HCEC 1CT (cell line): ENCODE data around the gene CARF.
"Not testable (repeated sequence)": the region's sequence is repeated elsewhere in the genome, so short reads cannot be mapped to it uniquely, and the experiment has no call there.

Experiments used
- DNase-seq: peaks from one replicate; pipeline ENCODE4 v3.0.0-alpha.2; 2017

CARF gene

DNA sequence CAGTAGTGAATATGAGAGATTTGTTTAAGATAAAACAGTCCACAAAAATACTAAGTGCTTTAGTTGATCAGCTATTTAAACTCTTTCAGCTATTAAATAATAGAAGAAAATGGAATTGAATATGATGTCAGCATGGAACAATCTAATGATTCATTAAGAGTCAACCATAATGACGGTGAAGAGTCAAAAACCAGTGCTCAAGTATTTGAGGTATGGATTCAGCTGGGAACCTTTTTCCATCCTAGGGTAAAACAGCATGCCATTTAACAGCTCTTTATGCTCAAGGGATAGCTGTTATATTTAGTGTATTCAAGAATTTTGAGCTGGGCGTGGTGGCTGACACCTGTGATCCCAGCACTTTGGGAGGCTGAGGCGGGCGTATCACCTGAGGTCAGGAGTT lies 29.7 kb downstream of the CARF start:
- peak; percentile 73 for DNase-seq

DNA sequence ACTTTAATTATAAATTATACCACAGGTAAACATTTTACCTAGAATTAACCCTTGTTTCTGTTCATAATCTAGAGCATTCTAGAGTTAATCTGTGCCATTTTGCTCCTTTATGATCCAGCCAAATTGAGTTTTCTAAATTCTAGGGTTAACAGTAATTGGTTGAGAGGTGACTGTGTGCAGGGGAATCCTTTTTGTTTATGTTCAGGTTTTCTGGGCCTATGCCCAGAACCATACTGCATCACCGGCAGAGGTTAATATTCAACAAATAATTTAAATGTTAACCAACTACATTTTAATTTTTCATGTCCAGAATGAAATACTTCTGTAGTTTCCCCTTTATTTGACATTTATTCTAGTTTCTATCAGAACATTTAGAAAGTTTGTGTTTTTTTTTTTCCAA lies 32.3 kb downstream of the CARF start:
- peak; percentile 51 for DNase-seq

DNA sequence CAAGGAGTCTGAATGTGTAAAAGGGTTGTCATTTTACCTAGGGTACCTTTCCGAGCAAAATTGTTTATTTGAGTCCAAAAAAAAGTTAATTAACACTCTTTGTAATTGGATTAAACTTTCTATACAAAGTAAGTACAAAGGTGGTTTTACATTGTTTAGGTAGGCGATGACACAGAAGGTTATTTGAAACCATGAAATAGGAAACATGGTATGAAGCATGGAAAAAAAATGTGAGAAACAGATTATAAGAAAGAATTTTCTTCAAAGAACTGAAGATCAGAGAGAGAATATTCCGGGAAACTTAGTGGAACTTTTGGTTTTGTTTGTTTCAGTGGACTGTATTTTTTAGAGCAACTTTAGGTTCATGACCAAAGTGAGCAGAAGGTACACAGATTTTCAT lies 32.7 kb downstream of the CARF start:
- DNase-seq: peak; percentile 18

DNA sequence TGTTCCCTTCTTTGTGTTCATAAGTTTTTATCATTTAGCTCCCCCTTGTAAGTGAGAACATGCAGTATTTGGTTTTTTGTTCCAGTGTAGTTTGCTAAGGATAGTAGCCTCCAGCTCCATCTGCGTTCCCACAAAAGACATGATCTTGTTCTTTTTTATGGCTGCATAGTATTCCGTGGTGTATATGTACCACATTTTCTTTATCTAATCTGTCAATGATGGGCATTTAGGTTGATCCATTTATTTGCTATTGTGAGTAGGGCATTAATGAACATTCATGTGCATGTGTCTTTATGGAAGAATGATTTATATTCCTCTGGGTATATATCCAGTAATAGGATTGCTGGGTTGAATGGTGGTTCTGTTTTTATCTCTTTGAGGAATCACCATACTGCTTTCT lies 33.4 kb downstream of the CARF start:
- DNase-seq: no peak

DNA sequence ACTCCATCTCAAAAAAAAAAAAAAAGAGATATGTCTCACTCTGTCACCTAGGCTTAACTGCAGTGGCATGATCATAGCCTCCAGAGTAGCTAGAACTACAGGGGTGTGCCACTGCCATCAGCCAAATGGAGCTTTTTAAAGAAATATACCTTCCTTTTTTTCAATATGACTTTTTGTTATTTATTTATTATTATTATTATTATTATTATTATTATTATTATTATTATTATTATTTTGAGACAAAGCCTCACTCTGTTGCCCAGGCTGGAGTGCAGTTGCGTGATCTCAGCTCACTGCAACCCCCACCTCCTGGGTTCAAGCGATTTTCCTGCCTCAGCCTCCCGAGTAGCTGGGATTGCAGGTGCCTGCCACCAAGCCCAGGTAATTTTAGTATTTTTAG lies 37.3 kb downstream of the CARF start:
- DNase-seq: not testable (repeated sequence)

DNA sequence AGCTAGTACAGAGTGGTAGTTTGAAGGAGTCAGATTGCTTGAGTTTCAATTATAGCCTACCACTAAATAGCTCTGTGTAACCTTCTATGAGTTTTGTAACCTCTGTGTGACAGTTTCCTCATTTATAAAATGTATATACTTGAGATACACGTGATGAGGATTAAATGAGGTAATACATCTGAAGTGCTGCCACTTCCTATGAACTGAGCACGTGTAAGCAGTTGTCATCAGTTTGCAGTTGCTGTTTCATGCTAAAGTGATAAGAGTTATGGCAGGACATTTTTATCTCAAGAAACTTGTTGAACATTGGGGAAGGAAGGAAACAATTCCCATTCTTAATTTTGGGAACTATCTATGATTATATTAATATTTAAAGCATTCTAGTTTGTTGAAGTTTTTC lies 38.5 kb downstream of the CARF start:
- DNase-seq: peak; percentile 20

DNA sequence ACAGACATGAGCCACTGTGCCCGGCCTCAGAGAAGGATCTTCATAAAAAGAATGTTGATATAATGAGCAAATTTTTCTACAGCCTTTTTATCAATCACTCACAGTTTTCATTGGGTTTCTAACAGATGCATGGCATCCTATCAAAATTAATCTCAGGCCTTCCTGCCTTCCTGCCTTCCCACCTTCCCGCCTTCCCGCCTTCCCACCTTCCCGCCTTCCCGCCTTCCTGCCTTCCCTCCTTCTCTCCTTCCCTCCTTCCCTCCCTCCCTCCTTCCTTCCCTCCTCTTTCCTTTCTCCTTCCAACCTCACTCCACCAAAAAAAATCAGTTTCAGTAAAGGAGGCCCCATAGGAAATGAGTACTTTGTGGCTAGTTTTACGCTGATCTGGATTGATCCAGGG lies 48.4 kb downstream of the CARF start:
- DNase-seq: no peak

DNA sequence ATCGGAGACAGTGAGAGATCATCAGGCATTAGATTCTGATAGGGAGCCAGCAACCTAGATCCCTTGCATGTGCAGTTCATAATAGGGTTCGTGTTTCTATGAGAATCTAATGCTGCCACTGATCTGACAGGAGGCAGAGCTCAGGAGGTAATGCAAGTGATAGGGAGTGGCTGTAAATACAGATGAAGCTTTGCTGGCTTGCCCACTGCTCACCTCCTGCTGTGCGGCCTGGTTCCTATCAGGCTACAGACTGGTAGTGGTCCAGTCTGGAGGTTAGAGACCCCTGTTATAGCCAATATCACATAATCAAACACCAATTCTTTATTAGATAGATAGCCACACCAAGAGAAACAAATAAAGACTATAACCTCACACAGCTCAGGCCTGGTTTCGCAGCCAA lies 51.6 kb downstream of the CARF start:
- no peak for DNase-seq

DNA sequence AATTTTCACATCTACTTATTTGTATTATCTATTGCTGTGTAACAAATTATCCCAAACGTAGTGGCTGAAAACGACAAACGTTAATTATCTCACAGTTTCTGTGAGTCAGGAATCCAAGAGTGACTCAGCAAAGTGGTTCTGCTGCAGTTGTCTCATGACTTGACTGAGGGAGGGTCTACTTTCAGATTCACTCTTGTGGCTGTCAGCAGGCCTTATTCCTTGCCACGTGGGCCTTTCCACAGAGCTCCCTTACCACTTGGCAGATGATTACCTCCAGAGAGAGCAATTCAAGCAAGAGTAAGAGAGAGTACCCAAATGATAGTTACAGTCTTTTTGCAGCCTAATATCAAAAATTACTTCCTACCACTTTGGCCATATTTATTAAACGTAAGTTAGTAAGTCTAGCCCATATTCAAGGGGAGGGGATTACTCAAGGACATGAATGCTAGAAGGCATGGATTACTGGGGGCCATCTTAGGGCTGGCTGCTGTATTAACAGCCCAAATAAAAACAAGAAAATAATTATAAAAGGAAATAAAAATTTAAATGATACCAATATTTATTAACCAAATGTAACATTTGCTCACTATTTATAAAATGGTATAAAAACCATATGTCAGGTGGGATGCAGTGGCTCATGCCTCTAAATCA lies 53.9 kb downstream of the CARF start:
- peak; percentile 14 for DNase-seq

DNA sequence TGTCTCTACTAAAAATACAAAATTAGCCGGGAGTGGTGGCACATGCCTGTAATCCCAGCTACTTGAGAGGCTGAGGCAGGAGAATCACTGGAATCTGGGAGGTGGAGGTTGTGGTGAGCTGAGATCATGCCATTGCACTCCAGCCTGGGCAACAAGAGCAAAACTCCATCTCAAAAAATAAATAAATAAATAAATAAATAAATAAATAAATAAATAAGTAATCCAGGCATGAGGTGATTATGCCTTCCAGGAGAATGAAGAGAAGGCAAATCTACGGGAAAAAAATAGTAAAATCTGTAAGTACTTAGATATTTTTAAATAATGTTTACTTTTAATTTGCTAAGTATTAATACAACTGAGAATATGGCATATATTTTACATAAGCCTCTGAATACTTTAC lies 57.3 kb downstream of the CARF start:
- DNase-seq: not testable (repeated sequence)

DNA sequence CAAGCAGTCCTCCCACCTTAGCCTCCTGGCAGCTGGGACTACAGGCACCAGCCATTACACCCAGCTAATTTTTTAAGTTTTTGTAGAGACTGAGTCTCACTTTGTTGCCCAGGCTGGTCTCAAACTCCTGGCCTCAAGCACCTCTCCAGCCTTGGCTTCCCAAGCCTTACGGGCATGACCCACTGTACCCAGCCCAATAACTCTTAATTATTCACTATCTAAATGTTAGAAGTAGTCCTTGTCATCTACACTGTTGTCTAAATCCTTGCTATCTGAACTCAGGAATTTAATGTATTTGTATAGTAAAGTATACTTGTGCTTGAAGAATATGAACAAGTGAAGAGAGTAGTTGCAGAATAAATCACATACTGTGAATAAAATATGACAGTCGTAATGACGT lies 64.7 kb downstream of the CARF start:
- no peak for DNase-seq

DNA sequence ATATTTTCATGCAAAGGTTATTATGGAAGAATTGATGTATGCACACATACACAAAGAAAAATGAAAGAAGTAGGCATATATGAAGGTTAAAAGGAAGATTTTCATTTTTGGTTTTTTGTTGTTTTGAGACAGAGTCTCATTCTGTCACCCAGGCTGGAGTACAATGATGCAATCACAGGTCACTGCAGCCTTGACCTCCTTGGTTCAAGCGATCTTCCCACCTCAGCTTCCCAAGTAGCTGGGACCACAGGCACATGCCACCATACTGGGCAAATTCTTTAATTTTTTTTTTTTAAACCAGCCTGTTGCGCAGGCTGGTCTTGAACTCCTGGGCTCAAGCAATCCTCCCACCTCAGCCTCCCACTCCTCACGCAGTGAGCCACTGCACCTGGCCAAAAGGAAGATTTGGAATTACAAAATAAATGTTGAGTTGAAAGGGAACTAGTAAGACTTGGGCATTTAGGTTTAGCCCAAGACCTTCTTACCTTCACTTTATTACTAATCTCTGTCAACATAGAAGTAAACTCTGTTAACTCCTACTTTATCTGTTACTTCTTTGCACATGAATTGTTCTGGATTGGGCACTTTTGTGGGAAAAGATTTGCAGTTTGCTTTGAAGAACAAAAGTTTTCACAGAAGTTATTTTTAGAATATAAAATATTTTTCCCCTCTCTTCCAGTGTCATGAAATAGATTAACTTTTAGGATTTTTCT lies 70.9 kb downstream of the CARF start:
- DNase-seq: no peak

DNA sequence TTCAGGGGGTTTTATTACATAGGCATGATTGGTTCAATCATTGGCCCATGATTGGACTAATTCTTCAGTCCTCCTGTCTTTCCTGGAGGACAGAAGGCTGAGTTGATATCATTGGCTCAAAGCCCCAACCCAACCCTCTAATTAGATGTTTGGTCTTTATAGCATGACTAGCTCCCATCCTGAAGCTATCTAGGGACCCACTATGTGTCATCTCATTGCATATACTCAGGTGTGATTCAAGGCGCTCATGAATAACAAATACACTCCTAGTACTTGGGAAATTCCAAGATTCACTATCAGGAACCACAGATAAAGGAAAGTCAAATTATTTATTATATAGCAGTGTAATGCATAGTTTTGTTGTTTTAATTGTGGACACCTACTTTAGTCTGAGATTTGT lies 77.7 kb downstream of the CARF start:
- DNase-seq: no peak

DNA sequence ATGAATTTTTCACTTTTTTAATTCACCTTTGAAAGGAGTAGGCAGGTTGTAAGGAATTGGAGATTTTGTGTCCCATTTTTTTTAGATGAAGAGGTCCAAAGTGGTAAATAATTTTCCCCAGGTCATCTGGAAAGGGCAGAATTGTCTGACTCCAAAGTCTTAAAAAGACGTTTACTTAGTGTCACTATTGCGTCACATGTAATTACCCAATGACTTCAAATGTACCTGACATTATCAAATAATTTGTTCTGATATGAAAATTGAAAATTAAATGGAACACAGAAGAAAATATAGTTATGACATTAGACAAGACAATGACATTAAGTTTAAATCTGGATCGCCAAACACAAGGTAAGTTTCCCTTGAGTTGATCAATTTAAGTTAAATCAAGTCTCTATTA lies 78.4 kb downstream of the CARF start:
- no peak for DNase-seq

DNA sequence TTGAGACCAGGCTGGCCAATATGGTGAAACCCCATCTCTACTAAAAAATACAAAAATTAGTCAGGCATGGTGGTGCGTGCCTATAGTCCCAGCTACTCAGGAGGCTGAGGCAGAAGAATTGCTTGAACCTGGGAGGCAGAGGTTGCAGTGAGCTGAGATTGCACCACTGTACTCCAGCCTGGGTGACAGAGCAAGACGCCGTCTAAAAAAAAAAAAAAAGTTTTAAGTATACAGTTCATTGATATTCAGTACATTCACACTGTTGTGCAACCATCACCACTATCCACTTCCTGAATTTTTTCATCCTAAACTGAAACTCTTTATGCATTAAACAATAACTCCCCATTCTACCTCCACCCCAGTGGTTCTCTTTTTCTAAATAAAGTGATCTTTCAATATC lies 85.0 kb downstream of the CARF start:
- peak; percentile 61 for DNase-seq

DNA sequence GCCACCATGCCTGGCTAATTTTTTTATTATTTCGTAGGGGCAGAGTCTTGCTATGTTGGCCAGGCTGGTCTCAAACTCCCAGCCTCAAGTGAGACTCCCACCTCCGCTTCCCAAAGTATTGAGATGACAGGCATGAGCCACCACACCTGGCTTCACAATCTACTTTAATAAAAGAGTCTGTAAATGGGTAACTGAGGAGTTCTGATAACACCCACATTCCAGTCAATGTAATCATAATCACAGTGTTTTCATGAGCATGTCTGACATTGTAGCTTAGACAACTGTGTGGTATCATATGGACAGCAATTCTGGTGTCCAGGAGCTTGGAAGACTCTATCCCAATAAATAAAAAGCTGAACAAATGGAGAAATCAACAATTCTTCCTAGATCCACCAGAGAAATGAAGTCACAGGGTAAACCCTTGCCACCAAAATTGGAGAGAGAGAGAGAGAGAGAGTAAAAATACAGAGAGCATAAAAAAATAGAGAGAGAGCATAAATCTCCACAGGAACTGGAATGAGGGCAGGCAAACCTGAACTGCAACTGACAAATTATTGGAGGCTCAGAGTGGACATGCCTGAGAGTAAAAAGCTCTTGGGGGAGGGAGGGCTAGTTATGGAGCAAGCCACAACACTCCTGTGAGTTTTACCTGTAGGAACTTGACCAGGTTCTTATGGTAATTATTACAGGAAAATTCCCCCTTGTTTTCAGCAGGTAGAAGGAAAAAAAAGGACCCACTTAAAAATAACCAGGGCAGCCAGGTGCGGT lies 90.2 kb downstream of the CARF start:
- DNase-seq: no peak

DNA sequence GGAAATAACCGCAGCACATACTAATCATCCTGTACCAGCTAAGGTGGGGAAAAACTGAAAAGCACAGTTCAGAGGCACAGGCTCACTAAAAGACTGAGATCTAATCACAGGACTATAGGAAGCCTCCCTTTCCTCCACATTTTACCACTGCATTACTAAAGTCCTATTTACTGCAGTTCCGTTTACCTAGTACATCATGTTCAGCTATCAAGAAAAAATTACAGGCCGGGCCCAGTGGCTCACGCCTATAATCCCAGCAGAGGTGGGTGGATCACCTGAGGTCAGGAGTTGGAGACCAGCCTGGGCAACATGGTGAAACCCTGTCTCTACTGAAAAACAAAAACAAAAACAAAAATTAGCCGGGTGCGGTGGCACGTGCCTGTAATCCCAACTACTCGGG lies 91.6 kb downstream of the CARF start:
- DNase-seq: no peak

DNA sequence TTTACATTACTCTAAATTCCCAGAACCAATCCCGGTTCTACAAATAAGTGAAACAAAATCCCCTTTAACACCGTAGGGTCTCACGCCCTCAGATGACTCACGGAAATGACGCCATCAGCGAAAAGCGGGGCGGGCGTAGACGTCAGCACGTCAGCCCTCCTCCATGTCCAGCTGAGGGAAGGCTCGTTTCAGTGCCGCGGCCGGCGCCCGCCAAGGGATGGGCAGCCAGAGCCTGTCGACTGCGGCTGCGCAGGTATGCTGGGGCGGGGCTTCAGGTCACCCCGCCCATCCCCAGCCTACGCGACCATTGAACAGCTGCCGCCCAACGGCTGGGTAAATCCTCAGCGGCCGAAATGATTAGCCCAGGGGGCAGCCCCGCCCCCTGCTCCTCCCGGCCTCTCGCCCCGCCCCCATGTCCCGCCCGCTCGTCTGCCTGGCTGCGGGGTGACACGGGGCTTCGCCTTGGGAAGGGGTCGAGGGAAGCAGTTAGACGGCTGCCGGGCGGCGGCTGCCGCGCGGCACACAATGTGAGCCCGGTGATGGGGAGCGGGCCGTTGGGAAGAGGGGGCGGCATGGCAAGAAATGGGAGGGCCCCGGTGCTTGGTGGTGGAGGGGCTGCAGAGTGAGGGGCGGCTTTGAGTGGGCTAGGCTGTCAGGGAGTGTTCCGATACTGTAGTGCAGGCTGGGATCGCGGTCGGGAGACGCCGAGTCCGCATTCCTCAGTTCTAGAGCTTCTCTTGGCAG lies 102.6 kb downstream of the CARF start, which contains the start of gene NBEAL1:
TSS of gene NBEAL1 (plus strand) at position 420 of the 744 bp plus-strand sequence. CDS start 1,510 bp downstream, outside the sequence.
- peak; percentile 96 for DNase-seq

DNA sequence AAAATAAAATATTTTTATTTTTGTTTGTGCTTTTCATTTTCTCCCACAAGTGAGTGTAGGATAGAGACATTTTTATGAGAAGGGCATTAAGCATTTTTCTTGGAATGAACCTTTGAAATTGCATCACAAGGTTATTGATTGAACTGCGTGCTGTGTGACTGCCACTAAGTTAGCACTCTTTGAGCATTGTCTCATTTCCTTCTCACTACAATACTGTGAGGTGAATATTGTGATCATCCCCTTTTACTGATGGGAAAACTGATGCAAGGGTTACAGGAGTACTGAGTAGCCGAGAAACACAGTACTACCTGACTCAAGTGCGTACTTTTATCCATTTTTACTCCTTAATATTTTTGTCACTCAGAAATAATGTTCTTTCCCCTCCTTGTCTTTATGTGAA lies 104.6 kb downstream of the CARF start:
- no peak for DNase-seq

DNA sequence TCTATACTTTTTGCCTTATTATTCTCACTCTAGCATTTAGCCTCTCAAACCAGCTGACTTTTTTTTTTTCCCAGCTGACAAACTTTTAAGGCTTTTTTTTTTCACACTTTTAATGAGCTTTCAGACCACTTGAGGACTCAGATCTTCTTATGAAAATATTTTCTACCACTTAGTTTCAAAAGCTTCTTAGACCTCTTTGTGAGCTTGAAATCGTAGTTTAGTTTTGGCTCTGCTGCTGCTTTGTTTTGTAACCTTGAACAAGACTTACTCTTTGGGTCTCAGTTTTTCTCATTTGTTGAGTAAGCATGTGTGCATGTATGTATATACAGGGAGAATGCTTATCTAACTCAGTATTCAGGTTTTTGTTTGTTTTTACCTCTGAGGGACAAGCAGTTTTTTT lies 106.1 kb downstream of the CARF start:
- no peak for DNase-seq

DNA sequence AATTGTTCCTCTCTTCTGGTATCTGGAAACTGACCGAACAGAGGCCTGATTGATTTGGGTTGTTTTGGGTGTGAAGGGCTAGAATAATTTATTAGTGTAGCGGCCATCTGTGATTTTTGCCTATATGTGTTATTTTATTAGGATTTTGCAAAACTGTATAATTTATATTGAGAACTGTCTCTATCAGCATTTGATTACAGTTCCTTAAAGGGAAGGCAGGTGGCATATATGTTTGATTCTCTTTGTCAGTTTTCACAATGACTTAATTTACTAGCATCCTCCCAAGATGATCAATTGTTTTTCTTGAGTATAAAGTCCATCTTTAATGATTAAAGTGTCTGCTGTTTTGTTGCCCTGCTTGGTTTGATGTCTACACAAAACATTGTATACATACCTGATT lies 107.1 kb downstream of the CARF start:
- no peak for DNase-seq

DNA sequence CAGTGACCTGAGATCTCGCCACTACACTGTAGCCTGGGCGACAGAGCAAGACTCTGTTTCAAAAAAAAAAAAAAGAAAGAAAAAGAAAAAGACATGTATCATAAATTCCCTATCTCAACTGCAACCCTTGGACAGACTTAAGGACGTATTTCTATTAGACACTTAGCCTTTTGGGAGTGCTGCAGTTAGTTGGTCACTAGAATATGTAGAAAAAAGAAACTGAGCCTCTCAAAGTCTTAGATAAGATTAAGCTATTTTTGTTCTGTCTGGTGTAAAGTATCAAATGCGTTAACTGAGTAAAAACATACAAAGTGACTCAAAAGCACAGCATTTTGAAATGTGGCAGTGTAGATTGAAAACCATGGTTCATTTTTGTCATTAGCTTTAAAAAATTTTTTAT lies 109.9 kb downstream of the CARF start:
- no peak for DNase-seq

DNA sequence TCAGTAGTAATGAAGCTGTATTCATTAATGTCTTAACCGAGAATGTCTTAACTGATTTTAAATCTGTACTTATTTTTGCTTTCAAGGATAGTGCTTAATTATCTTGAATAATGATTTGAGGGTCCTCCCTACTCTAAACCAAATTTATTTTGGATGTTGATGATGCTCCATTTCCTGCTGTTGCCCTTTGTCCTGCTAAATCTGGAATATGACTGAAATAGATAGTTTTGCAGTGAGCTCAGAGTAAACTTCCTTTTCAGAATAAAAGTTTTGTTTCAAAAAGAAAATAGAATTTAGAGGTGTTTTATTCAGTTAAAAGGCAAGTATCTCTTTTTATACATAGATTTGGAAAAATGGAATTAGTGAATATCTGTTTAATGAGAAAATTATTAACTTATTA lies 110.7 kb downstream of the CARF start:
- DNase-seq: peak; percentile 26
